Naive thymus-derived CD4-positive, alpha-beta T cell (primary cell): ENCODE measurements around the gene DYNC2LI1. TPM values are rescaled to one million over a fixed set of nuclear protein-coding genes. Genes with fewer than 3 reads are reported as not detected.
A peak's percentile ranks its signal among the peaks of the same experiment; 100 is the strongest.

Experiments
- ATAC-seq: fragments of 150-1000 bp; cut with Tn5 transposase; 2 replicates; pipeline ENCODE4 v1.10.0; 2021; ENCODE audit warnings: mild to moderate bottlenecking, moderate library complexity
- CTCF ChIA-PET: fragments of 350-600 bp; sonication (Branson Sonifier 250); formaldehyde crosslinking; loops from one replicate; lab custom pipeline; 2021; ENCODE audit warnings: antibody characterized with exemption; lab: Charles Lee
- POLR2A ChIA-PET: fragments of 350-600 bp; sonication (Branson Sonifier 250); formaldehyde crosslinking; loops from one replicate; lab custom pipeline; 2021; ENCODE audit warnings: antibody characterized with exemption, inconsistent platforms; lab: Charles Lee
- DNase-seq, 9 donors: peaks; one replicate each; pipeline versions ENCODE4 v3.0.0 to v3.0.0-alpha.2; 2020 to 2022; ENCODE audit warnings: mixed read lengths in 1 of 9
- H3K27ac ChIP-seq: one replicate; pipeline ENCODE4 v1.7.0; 2013; ENCODE audit warnings: mild to moderate bottlenecking, low read depth, low read length, moderate library complexity
- H3K27me3 ChIP-seq, 2 donors: one replicate each; pipeline ENCODE4 v1.7.0; 2013; ENCODE audit warnings: low read length in 2 of 2, mild to moderate bottlenecking in 2 of 2, moderate library complexity in 2 of 2; ENCODE audit not compliant: control insufficient read depth in 2 of 2, insufficient read depth in 2 of 2
- H3K36me3 ChIP-seq, 3 experiments: 1 replicate in 2 of 3; 2 replicates in 1 of 3; pipeline ENCODE4 v1.7.0; 2013; ENCODE audit warnings: low read length in 3 of 3, mild to moderate bottlenecking in 3 of 3, moderate library complexity in 1 of 3; ENCODE audit not compliant: insufficient read depth in 3 of 3, control insufficient read depth in 2 of 3
- H3K4me1 ChIP-seq, 2 donors: one replicate each; pipeline ENCODE4 v1.7.0; 2013; ENCODE audit warnings: low read length in 2 of 2, mild to moderate bottlenecking in 2 of 2, moderate library complexity in 1 of 2; ENCODE audit not compliant: control insufficient read depth in 2 of 2, insufficient read depth in 2 of 2
- H3K4me3 ChIP-seq: 2 replicates; pipeline ENCODE4 v1.7.0; 2013; ENCODE audit warnings: mild to moderate bottlenecking, low read length
- H3K9me3 ChIP-seq, 3 experiments: 1 replicate in 2 of 3; 2 replicates in 1 of 3; pipeline ENCODE4 v1.7.0; 2013; ENCODE audit warnings: low read length in 3 of 3; ENCODE audit not compliant: control insufficient read depth in 2 of 3
- H3K27ac Mint-ChIP-seq, 9 donors: one replicate each; pipeline ENCODE4 v1.8.0; 2020 to 2022; ENCODE audit warnings: mixed read lengths in 9 of 9, mild to moderate bottlenecking in 8 of 9, moderate library complexity in 5 of 9, inconsistent platforms in 2 of 9
- H3K27me3 Mint-ChIP-seq, 5 donors: one replicate each; pipeline ENCODE4 v1.8.0; 2021 to 2022; ENCODE audit warnings: mixed read lengths in 5 of 5, mild to moderate bottlenecking in 1 of 5
- H3K36me3 Mint-ChIP-seq, 5 donors: one replicate each; pipeline ENCODE4 v1.8.0; 2020 to 2022; ENCODE audit warnings: mixed read lengths in 5 of 5, mild to moderate bottlenecking in 3 of 5, inconsistent platforms in 1 of 5
- H3K4me1 Mint-ChIP-seq, 7 donors: one replicate each; pipeline ENCODE4 v1.8.0; 2020 to 2022; ENCODE audit warnings: mixed read lengths in 7 of 7, mild to moderate bottlenecking in 3 of 7, inconsistent platforms in 1 of 7
- H3K4me3 Mint-ChIP-seq, 10 donors: one replicate each; pipeline ENCODE4 v1.8.0; 2020 to 2022; ENCODE audit warnings: mild to moderate bottlenecking in 10 of 10, mixed read lengths in 10 of 10, moderate library complexity in 6 of 10, inconsistent platforms in 2 of 10
- H3K9me3 Mint-ChIP-seq, 11 donors: one replicate each; pipeline ENCODE4 v1.8.0; 2020 to 2022; ENCODE audit warnings: mixed read lengths in 11 of 11, mild to moderate bottlenecking in 4 of 11, inconsistent platforms in 1 of 11, moderate library complexity in 1 of 11
- intact Hi-C, 2 donors: fragments of 100-400 bp; cut with micrococcal nuclease; formaldehyde crosslinking; loops; one replicate each; pipeline ENCODE4 v1.15.1; 2023
- polyA plus RNA-seq, 2 donors: library from polyadenylated mRNA; unstranded; fragments of 300-500 nt; fragmentation: Illumina TruSeq; gene quantifications; one replicate each; pipeline ENCODE4 v1.2.3, GENCODE V29; 2021
- total RNA-seq, 6 experiments: library from RNA in 5 of 6; stranded (reverse) in 5 of 6; gene quantifications; 1 replicate in 5 of 6; 2 replicates in 1 of 6; pipeline ENCODE4 v1.2.3 and lab custom pipeline; 2021 to 2026

The DYNC2LI1 gene
- total and polyA plus RNA-seq, 7 experiments from 2014 or later, result 1.9 to 7.8 (median 5.4) TPM

- no peak overlapping the region for H3K4me3 Mint-ChIP-seq
- ChIA-PET CTCF (no interaction called here), POLR2A (no interaction called here)
- intact Hi-C loops, result no loop called here
- no peaks in the 10 kb centered on the region for H3K4me1 Mint-ChIP-seq
- Histone ChIP-seq H3K27ac (no peak overlapping the region), H3K9me3 (no peaks in the 10 kb centered on the region), H3K27me3 (no peaks in the 10 kb centered on the region), H3K4me3 (no peak overlapping the region), H3K4me1 (no peaks in the 10 kb centered on the region), H3K36me3 (no peaks in the 10 kb centered on the region)
- peaks cover 0 to 23% (median 6%) of the 10 kb centered on the region in 5 donors for H3K36me3 Mint-ChIP-seq
- no peaks in the 10 kb centered on the region for H3K27me3 Mint-ChIP-seq
- H3K27ac Mint-ChIP-seq, result no peak overlapping the region
- no peaks in the 10 kb centered on the region for H3K9me3 Mint-ChIP-seq
- no peak for ATAC-seq
- DNase-seq, result no peak
Observed at GRCh38 chr2:43806719-43807031, 32.8 kb downstream of the DYNC2LI1 start.

- Mint-ChIP-seq H3K4me1 (no peaks in the 10 kb centered on the region), H3K36me3 (peaks cover 0 to 16% (median 0%) of the 10 kb centered on the region in 5 donors), H3K9me3 (peaks cover 0 to 1% (median 0%) of the 10 kb centered on the region in 11 donors), H3K27ac (no peak overlapping the region), H3K27me3 (no peaks in the 10 kb centered on the region), H3K4me3 (no peak overlapping the region)
- no peaks in the 10 kb centered on the region for H3K36me3 ChIP-seq
- intact Hi-C loops, result no loop called here
- no peaks in the 10 kb centered on the region for H3K9me3 ChIP-seq
- CTCF ChIA-PET, result no interaction called here
- no peak for DNase-seq
- no peak for ATAC-seq
- H3K27ac ChIP-seq, result no peak overlapping the region
- no peaks in the 10 kb centered on the region for H3K4me1 ChIP-seq
- no peaks in the 10 kb centered on the region for H3K27me3 ChIP-seq
- H3K4me3 ChIP-seq, result no peak overlapping the region
- POLR2A ChIA-PET, result no interaction called here
Observed at GRCh38 chr2:43810452-43810851, 36.6 kb downstream of the DYNC2LI1 start.

GRCh38 chr2:43810888-43811287, 37.0 kb downstream of the DYNC2LI1 start:
- H3K4me3 Mint-ChIP-seq, result no peak overlapping the region
- Histone ChIP-seq H3K4me1 (no peaks in the 10 kb centered on the region), H3K27me3 (no peaks in the 10 kb centered on the region), H3K27ac (no peak overlapping the region), H3K4me3 (no peak overlapping the region), H3K9me3 (no peaks in the 10 kb centered on the region), H3K36me3 (no peaks in the 10 kb centered on the region)
- no peak for DNase-seq
- ChIA-PET POLR2A (no interaction called here), CTCF (no interaction called here)
- intact Hi-C loops, result no loop called here
- H3K27me3 Mint-ChIP-seq, result no peaks in the 10 kb centered on the region
- no peak overlapping the region for H3K27ac Mint-ChIP-seq
- ATAC-seq, result no peak
- peaks cover 0 to 4% (median 0%) of the 10 kb centered on the region in 11 donors for H3K9me3 Mint-ChIP-seq
- no peaks in the 10 kb centered on the region for H3K4me1 Mint-ChIP-seq
- H3K36me3 Mint-ChIP-seq, result peaks cover 0 to 14% (median 0%) of the 10 kb centered on the region in 5 donors

GRCh38 chr2:43812006-43812405, 38.2 kb downstream of the DYNC2LI1 start:
- H3K9me3 Mint-ChIP-seq, result peaks cover 0 to 6% (median 0%) of the 10 kb centered on the region in 11 donors
- no peak for DNase-seq
- H3K27me3 Mint-ChIP-seq, result no peaks in the 10 kb centered on the region
- Histone ChIP-seq H3K36me3 (no peaks in the 10 kb centered on the region), H3K27me3 (no peaks in the 10 kb centered on the region), H3K4me3 (no peak overlapping the region), H3K27ac (no peak overlapping the region), H3K4me1 (no peaks in the 10 kb centered on the region), H3K9me3 (no peaks in the 10 kb centered on the region)
- H3K27ac Mint-ChIP-seq, result no peak overlapping the region
- intact Hi-C loops, result no loop called here
- H3K4me1 Mint-ChIP-seq, result no peaks in the 10 kb centered on the region
- peaks cover 0 to 6% (median 0%) of the 10 kb centered on the region in 5 donors for H3K36me3 Mint-ChIP-seq
- ChIA-PET CTCF (no interaction called here), POLR2A (interaction anchor here (0.5 kb wide), 1 partner anchor 219 kb away, joined by 4 read pairs; no protein-coding TSS in a partner anchor)
- no peak for ATAC-seq
- H3K4me3 Mint-ChIP-seq, result no peak overlapping the region

- H3K27ac Mint-ChIP-seq, result no peak overlapping the region
- no peaks in the 10 kb centered on the region for H3K27me3 Mint-ChIP-seq
- H3K27ac ChIP-seq, result no peak overlapping the region
- no peak for DNase-seq
- no peak for ATAC-seq
- H3K36me3 Mint-ChIP-seq, result peaks cover 0 to 6% (median 0%) of the 10 kb centered on the region in 5 donors
- intact Hi-C loops, result no loop called here
- H3K9me3 ChIP-seq, result no peaks in the 10 kb centered on the region
- H3K4me1 ChIP-seq, result no peaks in the 10 kb centered on the region
- no peaks in the 10 kb centered on the region for H3K36me3 ChIP-seq
- peaks cover 0 to 6% (median 0%) of the 10 kb centered on the region in 11 donors for H3K9me3 Mint-ChIP-seq
- no peak overlapping the region for H3K4me3 Mint-ChIP-seq
- no peaks in the 10 kb centered on the region for H3K4me1 Mint-ChIP-seq
- H3K4me3 ChIP-seq, result no peak overlapping the region
- no peaks in the 10 kb centered on the region for H3K27me3 ChIP-seq
- ChIA-PET POLR2A (no interaction called here), CTCF (no interaction called here)
Observed at GRCh38 chr2:43812947-43813346, 39.1 kb downstream of the DYNC2LI1 start.

GRCh38 chr2:43814711-43815110, 40.9 kb downstream of the DYNC2LI1 start:
- H3K36me3 Mint-ChIP-seq, result peaks cover 0 to 6% (median 0%) of the 10 kb centered on the region in 5 donors
- H3K9me3 ChIP-seq, result no peaks in the 10 kb centered on the region
- no peak overlapping the region for H3K27ac Mint-ChIP-seq
- H3K4me1 ChIP-seq, result no peaks in the 10 kb centered on the region
- H3K4me1 Mint-ChIP-seq, result no peaks in the 10 kb centered on the region
- H3K36me3 ChIP-seq, result no peaks in the 10 kb centered on the region
- H3K27ac ChIP-seq, result no peak overlapping the region
- no peak overlapping the region for H3K4me3 ChIP-seq
- H3K27me3 ChIP-seq, result no peaks in the 10 kb centered on the region
- no peak overlapping the region for H3K4me3 Mint-ChIP-seq
- intact Hi-C loops, result no loop called here
- no peaks in the 10 kb centered on the region for H3K27me3 Mint-ChIP-seq
- ChIA-PET POLR2A (no interaction called here), CTCF (no interaction called here)
- DNase-seq (no peak), ATAC-seq (no peak)
- peaks cover 0 to 6% (median 0%) of the 10 kb centered on the region in 11 donors for H3K9me3 Mint-ChIP-seq

GRCh38 chr2:43818761-43819160, 44.9 kb downstream of the DYNC2LI1 start:
- intact Hi-C loops, result no loop called here
- no peak overlapping the region for H3K4me3 Mint-ChIP-seq
- no peak for DNase-seq
- H3K4me1 Mint-ChIP-seq, result no peaks in the 10 kb centered on the region
- Histone ChIP-seq H3K4me3 (no peak overlapping the region), H3K27me3 (no peaks in the 10 kb centered on the region), H3K27ac (no peak overlapping the region), H3K4me1 (no peaks in the 10 kb centered on the region), H3K9me3 (no peaks in the 10 kb centered on the region), H3K36me3 (no peaks in the 10 kb centered on the region)
- CTCF ChIA-PET, result no interaction called here
- no peak overlapping the region for H3K27ac Mint-ChIP-seq
- peaks cover 0 to 3% (median 0%) of the 10 kb centered on the region in 5 donors for H3K36me3 Mint-ChIP-seq
- H3K27me3 Mint-ChIP-seq, result peaks cover 16 to 21% (median 18%) of the 10 kb centered on the region in 5 donors
- POLR2A ChIA-PET, result no interaction called here
- H3K9me3 Mint-ChIP-seq, result peaks cover 0 to 9% (median 0%) of the 10 kb centered on the region in 11 donors
- ATAC-seq, result peak; percentile 29
